Hepatocyte (in vitro differentiated cells): ENCODE data around the gene TMEM141. TPM values are rescaled to one million over a fixed set of nuclear protein-coding genes. Genes with fewer than 3 reads are reported as not detected.

Experiments
- DNase-seq: peaks from one replicate; pipeline ENCODE4 v3.0.0-alpha.2; 2016; ENCODE audit warnings: low spot score
- H2AFZ ChIP-seq: fragments of 200-600 bp; sonication (generic); 2 replicates; pipeline ENCODE4 v1.6.0; 2016; ENCODE audit warnings: antibody characterized with exemption, mild to moderate bottlenecking
- H3K27ac ChIP-seq: fragments of 200-600 bp; sonication (generic); 2 replicates; pipeline ENCODE4 v1.5.1; 2016; ENCODE audit warnings: mild to moderate bottlenecking
- H3K27me3 ChIP-seq: fragments of 200-600 bp; sonication (generic); 2 replicates; pipeline ENCODE4 v1.6.1; 2016
- H3K36me3 ChIP-seq: fragments of 200-600 bp; sonication (generic); replicated peaks from 2 replicates; pipeline ENCODE4 v1.5.1; 2016; ENCODE audit warnings: low read depth; ENCODE audit not compliant: insufficient read depth
- H3K4me1 ChIP-seq: fragments of 200-600 bp; sonication (generic); 2 replicates; pipeline ENCODE4 v1.5.1; 2016; ENCODE audit warnings: mild to moderate bottlenecking, moderate library complexity; ENCODE audit not compliant: insufficient read depth
- H3K4me2 ChIP-seq: fragments of 200-600 bp; sonication (generic); 2 replicates; pipeline ENCODE4 v1.6.0; 2016
- H3K4me3 ChIP-seq: fragments of 200-600 bp; sonication (generic); 2 replicates; pipeline ENCODE4 v1.5.1; 2016; ENCODE audit warnings: mild to moderate bottlenecking
- H3K79me2 ChIP-seq: fragments of 200-600 bp; sonication (generic); 2 replicates; pipeline ENCODE4 v1.6.0; 2017; ENCODE audit warnings: mild to moderate bottlenecking
- H3K9me2 ChIP-seq: fragments of 200-600 bp; sonication (generic); replicated peaks from 2 replicates; pipeline ENCODE4 v1.6.0; 2017; ENCODE audit warnings: mild to moderate bottlenecking; ENCODE audit not compliant: insufficient read depth
- H3K9me3 ChIP-seq: fragments of 200-600 bp; sonication (generic); 2 replicates; pipeline ENCODE4 v1.5.1; 2016; ENCODE audit warnings: low read depth, mild to moderate bottlenecking
- H4K20me1 ChIP-seq: fragments of 200-600 bp; sonication (generic); 2 replicates; pipeline ENCODE4 v1.6.0; 2016; ENCODE audit warnings: mild to moderate bottlenecking; ENCODE audit not compliant: insufficient read depth, poor library complexity, severe bottlenecking
- CTCF ChIP-seq: fragments of 200-600 bp; sonication (generic); IDR thresholded peaks from 2 replicates; pipeline ENCODE4 v1.5.1; 2016; ENCODE audit warnings: antibody characterized with exemption, mild to moderate bottlenecking; ENCODE audit not compliant: poor library complexity
- EZH2 ChIP-seq: fragments of 200-600 bp; sonication (generic); IDR thresholded peaks from 2 replicates; pipeline ENCODE4 v1.6.1; 2016; ENCODE audit warnings: antibody characterized with exemption, mild to moderate bottlenecking, borderline replicate concordance
- EZH2phosphoT487 ChIP-seq: fragments of 200-600 bp; sonication (generic); IDR thresholded peaks from one replicate; pipeline ENCODE4 v1.6.1; 2018; ENCODE audit warnings: antibody characterized with exemption, mild to moderate bottlenecking, low read depth, moderate library complexity; ENCODE audit not compliant: unreplicated experiment, severe bottlenecking
- WGBS: methylation state at CpG from one replicate; pipeline ENCODE4 v1.1.6; 2016; ENCODE audit warnings: low lambda C conversion rate; ENCODE audit errors: missing lambda C conversion rate; 5-methylcytosine and 5-hydroxymethylcytosine counted together
- polyA plus RNA-seq: library from polyadenylated mRNA; unstranded; fragments of >200 nt; fragmentation: Nextera tagmentation; extraction: Ambion mirVana; gene quantifications from 2 replicates; pipeline ENCODE4 v1.2.1, GENCODE V29; 2016
- total RNA-seq: library from RNA; depleted of rRNA; stranded (reverse); fragments of >200 nt; gene quantifications from 2 replicates; pipeline ENCODE4 v1.2.3, GENCODE V29; 2014

TMEM141 gene
- total and polyA plus RNA-seq, 2 experiments from 2014 or later = 230 to 385 TPM

DNA sequence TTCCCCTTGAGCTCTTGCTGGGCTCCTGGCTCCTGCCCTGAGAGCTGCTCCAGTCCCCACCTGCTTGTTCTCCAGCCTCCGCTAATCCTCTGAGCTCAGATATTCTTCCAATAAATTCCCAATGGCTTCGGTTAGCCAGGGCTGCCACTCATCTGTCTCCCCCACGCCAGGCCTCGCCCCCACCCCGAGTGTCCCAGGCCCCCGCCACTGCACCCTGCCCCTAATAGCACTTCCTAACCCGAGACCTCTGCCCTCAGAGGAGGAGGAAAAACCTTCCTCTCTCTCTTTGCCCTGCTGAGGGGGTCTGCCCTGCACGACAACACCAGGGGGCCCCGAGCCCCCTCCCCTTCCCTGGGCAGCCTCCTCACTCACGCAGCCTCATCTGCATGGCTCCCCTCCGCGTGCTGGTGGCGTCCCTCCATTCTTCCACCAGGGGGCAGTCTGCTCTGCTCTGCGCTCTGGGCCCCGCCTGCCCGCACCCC lies 21.4 kb upstream of the TMEM141 start:
- Histone ChIP-seq H3K79me2 (no peaks in the 10 kb centered on the region), H3K9me3 (no peaks in the 10 kb centered on the region), H3K27me3 (no peaks in the 10 kb centered on the region), H4K20me1 (no peaks in the 10 kb centered on the region), H2AFZ (no peak overlapping the region), H3K4me2 (peak overlapping the region; percentile 46), H3K4me3 (no peak overlapping the region), H3K36me3 (no peaks in the 10 kb centered on the region), H3K9me2 (no peaks in the 10 kb centered on the region), H3K27ac (no peak overlapping the region), H3K4me1 (no peaks in the 10 kb centered on the region)
- no peak for DNase-seq
- TF ChIP-seq EZH2phosphoT487 = no peak
- TF ChIP-seq EZH2 = no peak
- peak; percentile 44 for TF ChIP-seq CTCF
- 5% methylated on average over 4 of the region's 16 CpGs for WGBS

GRCh38 chr9:136771907-136772415 lies 19.2 kb upstream of the TMEM141 start:
- Histone ChIP-seq H3K4me2 (no peak overlapping the region), H3K9me2 (no peaks in the 10 kb centered on the region), H4K20me1 (no peaks in the 10 kb centered on the region), H2AFZ (no peak overlapping the region), H3K9me3 (no peaks in the 10 kb centered on the region), H3K27me3 (no peaks in the 10 kb centered on the region), H3K79me2 (no peaks in the 10 kb centered on the region), H3K4me1 (peaks cover 5% of the 10 kb centered on the region), H3K4me3 (no peak overlapping the region), H3K36me3 (no peaks in the 10 kb centered on the region), H3K27ac (no peak overlapping the region)
- TF ChIP-seq EZH2phosphoT487 (no peak), EZH2 (no peak), CTCF (no peak)
- DNase-seq = no peak
- 82% methylated on average over 3 of the region's 3 CpGs for WGBS

GRCh38 chr9:136773386-136774044 lies 17.6 kb upstream of the TMEM141 start:
- Histone ChIP-seq H3K4me2 (no peak overlapping the region), H4K20me1 (no peaks in the 10 kb centered on the region), H3K79me2 (no peaks in the 10 kb centered on the region), H3K36me3 (no peaks in the 10 kb centered on the region), H2AFZ (no peak overlapping the region), H3K9me2 (no peaks in the 10 kb centered on the region), H3K27ac (no peak overlapping the region), H3K9me3 (no peaks in the 10 kb centered on the region), H3K4me3 (no peak overlapping the region), H3K4me1 (peaks cover 16% of the 10 kb centered on the region), H3K27me3 (no peaks in the 10 kb centered on the region)
- DNase-seq = no peak
- TF ChIP-seq CTCF (no peak), EZH2 (no peak), EZH2phosphoT487 (no peak)
- 86% methylated on average over 7 of the region's 7 CpGs for WGBS
